Fibroblast of pulmonary artery (primary cell): ENCODE results near the gene ZKSCAN1.
A peak's percentile ranks its signal among the peaks of the same experiment; 100 is the strongest.

Source experiments
- DNase-seq: peaks from one replicate; pipeline ENCODE4 v3.0.0-alpha.2; 2010; ENCODE audit warnings: low read depth
- H3K4me3 ChIP-seq: replicated peaks from 2 replicates; pipeline ENCODE4 v1.5.1; 2011; ENCODE audit warnings: low read depth, mild to moderate bottlenecking, control low read depth, low read length, moderate library complexity
- CTCF ChIP-seq: IDR thresholded peaks from 2 replicates; pipeline ENCODE4 v1.5.1; 2011; ENCODE audit warnings: mild to moderate bottlenecking, control low read depth, low read length, inconsistent platforms; ENCODE audit errors: missing control alignments

The ZKSCAN1 gene

GRCh38 chr7:100059251-100059739, 43.9 kb downstream of the ZKSCAN1 start:
- no peak for DNase-seq
- no peak for TF ChIP-seq CTCF
- H3K4me3 ChIP-seq: no peak overlapping the region

GRCh38 chr7:100061518-100062193, 46.3 kb downstream of the ZKSCAN1 start:
- no peak for TF ChIP-seq CTCF
- H3K4me3 ChIP-seq: no peak overlapping the region
- DNase-seq: no peak

GRCh38 chr7:100063376-100063775, 48.0 kb downstream of the ZKSCAN1 start:
- TF ChIP-seq CTCF: no peak
- no peak overlapping the region for H3K4me3 ChIP-seq
- DNase-seq: no peak

GRCh38 chr7:100064162-100064561, 48.8 kb downstream of the ZKSCAN1 start:
- H3K4me3 ChIP-seq: no peak overlapping the region
- no peak for DNase-seq
- no peak for TF ChIP-seq CTCF

- no peak overlapping the region for H3K4me3 ChIP-seq
- peak; percentile 94 for DNase-seq
- no peak for TF ChIP-seq CTCF
Measured at GRCh38 chr7:100065452-100066186, 50.2 kb downstream of the ZKSCAN1 start.

GRCh38 chr7:100066953-100067352, 51.6 kb downstream of the ZKSCAN1 start:
- no peak overlapping the region for H3K4me3 ChIP-seq
- DNase-seq: no peak
- TF ChIP-seq CTCF: no peak
